Activated T-cell treated with anti-CD3 and anti-CD28 coated beads, Interleukin-2, amount 50 U/mL, for 72 hours (primary cell): ENCODE measurements around the gene CATSPER1. TPM values are rescaled to one million over a fixed set of nuclear protein-coding genes. Genes with fewer than 3 reads are reported as not detected.

Experiments used
- ATAC-seq, 2 donors: fragments of 150-1000 bp; cut with Tn5 transposase; replicated peaks in 1 of 2; 2 replicates each; pipeline ENCODE4 v1.10.0; 2021; ENCODE audit warnings: moderate library complexity in 2 of 2, mild to moderate bottlenecking in 1 of 2
- DNase-seq, 2 donors: peaks; one replicate each; pipeline ENCODE4 v3.0.0; 2021 to 2022; ENCODE audit warnings: mixed read lengths in 1 of 2
- H3K27ac Mint-ChIP-seq: one replicate; pipeline ENCODE4 v1.8.0; 2022; ENCODE audit warnings: mild to moderate bottlenecking, moderate library complexity, mixed read lengths
- H3K27me3 Mint-ChIP-seq: one replicate; pipeline ENCODE4 v1.8.0; 2022; ENCODE audit warnings: low read depth, mixed read lengths
- H3K36me3 Mint-ChIP-seq, 2 donors: one replicate each; pipeline ENCODE4 v1.8.0; 2022; ENCODE audit warnings: mixed read lengths in 2 of 2, mild to moderate bottlenecking in 1 of 2; ENCODE audit not compliant: insufficient read depth in 2 of 2
- H3K4me1 Mint-ChIP-seq: one replicate; pipeline ENCODE4 v1.8.0; 2022; ENCODE audit warnings: low read depth, mixed read lengths
- H3K4me3 Mint-ChIP-seq, 2 donors: one replicate each; pipeline ENCODE4 v1.8.0; 2022; ENCODE audit warnings: mild to moderate bottlenecking in 2 of 2, mixed read lengths in 2 of 2, moderate library complexity in 2 of 2
- H3K9me3 Mint-ChIP-seq, 2 donors: one replicate each; pipeline ENCODE4 v1.8.0; 2022; ENCODE audit warnings: mixed read lengths in 2 of 2
- total RNA-seq, 2 donors: library from RNA; stranded (reverse); gene quantifications; one replicate each; pipeline ENCODE4 v1.2.3, GENCODE V29; 2022

CATSPER1 gene
- total RNA-seq = under 1 TPM in 1 of 2 donors, not detected in 1; 0.49 TPM

DNA sequence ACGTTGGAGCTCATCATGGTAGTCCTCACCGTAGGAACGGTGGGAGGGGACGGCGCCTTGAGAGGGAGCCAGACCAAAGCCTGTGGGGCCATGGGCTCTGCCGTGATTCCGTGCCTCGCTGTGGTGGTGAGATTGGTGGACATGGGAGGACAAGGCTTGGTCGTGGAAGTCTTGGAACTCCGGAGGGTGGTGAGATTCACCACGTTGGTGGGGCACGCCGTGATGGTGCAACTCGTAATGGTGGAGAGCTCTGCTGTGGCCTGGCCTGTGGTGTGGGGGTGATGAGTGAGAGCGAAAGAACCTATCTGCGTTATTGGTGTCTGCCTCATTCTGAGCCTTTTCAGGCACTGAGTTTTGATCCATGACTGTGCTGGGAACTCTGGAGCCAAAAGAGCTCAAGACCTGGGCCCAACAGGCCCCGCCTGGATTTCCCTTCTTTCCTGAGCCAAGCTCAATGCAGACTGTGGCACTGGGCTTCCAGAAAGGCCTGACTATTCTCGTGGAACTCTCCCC, at the start of gene CATSPER1:
Gene CATSPER1, minus strand, starts transcription at position 463 of the 513 bp plus-strand sequence. Its CDS starts 100 bp downstream, at position 363.
- peaks cover 4% of the 10 kb centered on the region for H3K4me1 Mint-ChIP-seq
- peaks cover 7% of the 10 kb centered on the region for H3K27me3 Mint-ChIP-seq
- ATAC-seq = no peak
- DNase-seq = no peak
- no peak within 1 kb of the TSS for H3K27ac Mint-ChIP-seq
- no peak within 1 kb of the TSS for H3K4me3 Mint-ChIP-seq
- H3K9me3 Mint-ChIP-seq = no peaks in the 10 kb centered on the region
- no peaks in the 10 kb centered on the region for H3K36me3 Mint-ChIP-seq

- DNase-seq = no peak
- no peaks in the 10 kb centered on the region for H3K9me3 Mint-ChIP-seq
- peaks cover 11 to 20% of the 10 kb centered on the region in 2 donors for H3K36me3 Mint-ChIP-seq
- H3K4me3 Mint-ChIP-seq = no peak overlapping the region
- H3K27ac Mint-ChIP-seq = no peak overlapping the region
- H3K27me3 Mint-ChIP-seq = no peaks in the 10 kb centered on the region
- peaks cover 70% of the 10 kb centered on the region for H3K4me1 Mint-ChIP-seq
- ATAC-seq = no peak
These were observed 49.0 kb upstream of the CATSPER1 start for GRCh38 chr11:66075273-66075672.

DNA sequence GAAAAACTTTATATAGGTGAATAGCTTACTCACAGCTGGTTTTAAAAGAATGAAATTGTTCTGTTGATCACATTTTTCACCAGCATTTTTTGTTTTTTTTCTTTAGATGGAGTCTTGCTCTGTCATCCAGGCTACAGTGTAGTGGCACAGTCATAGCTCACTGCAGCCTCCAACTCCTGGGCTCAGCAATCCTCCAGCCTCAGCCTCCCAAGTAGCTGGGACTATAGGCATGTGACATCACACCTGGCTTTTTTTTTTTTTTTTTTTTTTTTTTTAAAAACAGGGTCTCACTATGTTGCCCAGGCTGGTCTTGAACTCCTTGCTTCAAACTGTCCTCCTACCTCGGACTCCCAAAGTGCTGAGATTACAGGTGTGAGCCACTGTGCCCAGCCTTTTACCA, 47.4 kb upstream of the CATSPER1 start:
- no peak for DNase-seq
- Mint-ChIP-seq H3K4me1 (peaks cover 63% of the 10 kb centered on the region), H3K36me3 (peaks cover 12 to 19% of the 10 kb centered on the region in 2 donors), H3K4me3 (peak overlapping the region in 1 of 2 donors; percentile 40), H3K27me3 (no peaks in the 10 kb centered on the region), H3K27ac (peak overlapping the region; percentile 98), H3K9me3 (no peaks in the 10 kb centered on the region)
- no peak for ATAC-seq

- Mint-ChIP-seq H3K4me3 (peak overlapping the region; percentile 92 to 94), H3K9me3 (no peaks in the 10 kb centered on the region), H3K27me3 (no peaks in the 10 kb centered on the region), H3K27ac (peak overlapping the region; percentile 98), H3K36me3 (peaks cover 12 to 19% of the 10 kb centered on the region in 2 donors), H3K4me1 (peaks cover 62% of the 10 kb centered on the region)
- DNase-seq (no peak), ATAC-seq (no peak)
These were observed 46.2 kb upstream of the CATSPER1 start for GRCh38 chr11:66072518-66072917.

- H3K36me3 Mint-ChIP-seq = peaks cover 10 to 22% of the 10 kb centered on the region in 2 donors
- no peaks in the 10 kb centered on the region for H3K9me3 Mint-ChIP-seq
- no peaks in the 10 kb centered on the region for H3K27me3 Mint-ChIP-seq
- peak overlapping the region; percentile 92 to 94 for H3K4me3 Mint-ChIP-seq
- H3K27ac Mint-ChIP-seq = peak overlapping the region; percentile 98
- peaks cover 62% of the 10 kb centered on the region for H3K4me1 Mint-ChIP-seq
- DNase-seq (no peak), ATAC-seq (no peak)
These were observed 45.8 kb upstream of the CATSPER1 start for GRCh38 chr11:66072081-66072480.

DNA sequence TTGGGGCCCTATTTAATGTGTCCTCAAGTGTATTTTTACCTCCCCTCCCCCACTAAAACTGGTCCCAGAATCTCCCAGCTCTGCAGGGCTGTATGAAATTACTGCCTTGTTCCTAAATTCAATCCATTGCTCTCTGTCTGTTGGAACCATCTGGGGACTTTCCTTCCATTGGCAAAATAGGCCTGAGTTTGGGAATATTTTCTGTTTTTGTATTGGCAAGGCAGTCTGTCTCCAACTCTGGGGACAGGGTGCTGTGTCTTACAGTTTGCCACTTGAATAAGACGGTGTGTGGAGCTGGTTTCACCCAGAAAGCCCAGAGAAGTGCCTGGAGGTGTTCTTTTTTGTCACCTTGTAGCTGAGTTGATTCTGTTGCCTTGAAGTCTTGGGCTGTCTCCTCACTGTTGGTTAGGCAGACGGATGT, 45.1 kb upstream of the CATSPER1 start:
- DNase-seq = no peak
- Mint-ChIP-seq H3K27ac (peak overlapping the region; percentile 98), H3K27me3 (no peaks in the 10 kb centered on the region), H3K4me3 (peak overlapping the region; percentile 92 to 94), H3K4me1 (peaks cover 67% of the 10 kb centered on the region), H3K36me3 (peaks cover 9 to 26% of the 10 kb centered on the region in 2 donors), H3K9me3 (no peaks in the 10 kb centered on the region)
- no peak for ATAC-seq

GRCh38 chr11:66070604-66071380, 44.5 kb upstream of the CATSPER1 start:
- no peaks in the 10 kb centered on the region for H3K27me3 Mint-ChIP-seq
- peaks cover 67% of the 10 kb centered on the region for H3K4me1 Mint-ChIP-seq
- H3K9me3 Mint-ChIP-seq = no peaks in the 10 kb centered on the region
- peaks cover 9 to 30% of the 10 kb centered on the region in 2 donors for H3K36me3 Mint-ChIP-seq
- H3K27ac Mint-ChIP-seq = peak overlapping the region; percentile 98
- DNase-seq = peak in 1 of 2 donors; percentile 31
- peak overlapping the region; percentile 92 to 94 for H3K4me3 Mint-ChIP-seq
- peak; percentile 8 to 19 for ATAC-seq

- Mint-ChIP-seq H3K9me3 (peaks cover 0 to 3% of the 10 kb centered on the region in 2 donors), H3K4me3 (peak within 1 kb of the TSS; percentile 92 to 94), H3K4me1 (peaks cover 69% of the 10 kb centered on the region), H3K36me3 (peaks cover 12 to 36% of the 10 kb centered on the region in 2 donors), H3K27ac (peak within 1 kb of the TSS; percentile 98), H3K27me3 (no peaks in the 10 kb centered on the region)
- ATAC-seq (peak; percentile 69 to 78), DNase-seq (peak; percentile 84 to 85)
These were observed 43.7 kb upstream of the CATSPER1 start, which contains the start of gene PACS1 for GRCh38 chr11:66069715-66070603. PACS1 (plus strand) TSS chr11:66070272; CDS start chr11:66070487, 215 bp downstream.

DNA sequence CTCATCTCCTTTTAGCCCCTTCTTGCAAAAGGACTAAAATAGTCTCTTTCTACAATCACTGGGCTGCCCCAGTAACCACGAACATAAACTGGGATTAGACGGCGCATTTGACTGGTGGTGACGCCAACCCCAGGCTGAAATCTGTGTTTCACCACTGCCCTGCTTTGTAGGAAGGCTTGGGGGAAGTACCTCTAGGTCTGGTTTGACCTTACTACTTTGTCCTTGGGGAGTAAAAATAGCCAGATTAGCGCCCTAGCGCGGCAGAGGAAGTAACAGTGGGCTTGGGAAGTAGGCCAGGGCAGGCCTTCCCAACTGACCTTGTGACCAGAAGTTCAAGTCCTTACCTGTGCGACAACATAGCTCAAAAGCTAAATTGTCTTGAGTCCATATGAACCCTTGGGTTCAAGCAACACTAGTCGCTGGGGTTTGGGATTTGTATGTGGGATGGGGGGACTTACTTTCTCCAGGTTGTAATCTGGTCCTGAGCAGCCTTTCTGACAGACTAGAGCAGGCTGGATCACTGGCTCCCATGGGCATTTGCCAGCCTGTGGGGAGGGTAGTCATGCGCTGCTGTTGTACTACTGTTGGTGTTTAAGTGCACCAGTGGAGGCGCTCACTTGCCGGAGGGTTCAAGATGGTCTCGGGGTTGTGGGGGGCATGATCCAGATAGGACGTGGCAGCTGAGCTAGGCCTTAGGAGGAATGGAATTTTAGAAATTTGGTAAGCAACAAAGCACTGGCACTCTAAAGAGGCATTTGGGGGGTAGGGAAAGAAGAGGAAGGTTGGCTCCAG, 42.8 kb upstream of the CATSPER1 start:
- peak overlapping the region; percentile 88 to 89 for H3K4me3 Mint-ChIP-seq
- peaks cover 67% of the 10 kb centered on the region for H3K4me1 Mint-ChIP-seq
- H3K27ac Mint-ChIP-seq = peak overlapping the region; percentile 93
- peak; percentile 42 to 43 for DNase-seq
- peak; percentile 29 to 33 for ATAC-seq
- peaks cover 0 to 3% of the 10 kb centered on the region in 2 donors for H3K9me3 Mint-ChIP-seq
- no peaks in the 10 kb centered on the region for H3K27me3 Mint-ChIP-seq
- peaks cover 14 to 41% of the 10 kb centered on the region in 2 donors for H3K36me3 Mint-ChIP-seq

DNA sequence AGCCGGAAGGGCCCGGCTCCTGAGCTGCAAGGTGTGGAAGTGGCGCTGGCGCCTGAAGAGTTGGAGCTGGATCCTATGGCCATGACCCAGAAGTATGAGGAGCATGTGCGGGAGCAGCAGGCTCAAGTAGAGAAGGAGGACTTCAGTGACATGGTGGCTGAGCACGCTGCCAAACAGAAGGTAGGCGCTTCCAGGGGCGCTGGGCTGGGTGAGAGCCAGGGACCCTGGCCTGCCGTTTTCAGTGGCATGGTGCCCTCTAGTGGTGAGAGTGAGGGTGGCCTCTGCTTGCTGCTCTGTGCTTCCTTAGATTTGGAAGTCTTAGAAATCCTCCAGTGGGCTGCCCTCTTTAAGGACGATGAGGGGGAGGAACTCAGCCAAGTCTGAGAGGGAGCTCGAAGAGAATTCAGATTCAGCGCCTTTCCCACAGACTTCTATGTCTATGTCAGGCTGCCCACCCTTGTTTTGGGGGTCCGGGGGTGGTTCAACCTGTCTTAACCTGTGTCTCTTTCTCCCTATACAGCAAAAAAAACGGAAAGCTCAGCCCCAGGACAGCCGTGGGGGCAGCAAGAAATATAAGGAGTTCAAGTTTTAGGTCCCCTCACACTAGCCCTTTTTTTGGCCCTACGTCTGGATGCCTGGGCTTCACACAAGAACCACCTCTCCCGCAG, 42.0 kb upstream of the CATSPER1 start:
- Mint-ChIP-seq H3K36me3 (peaks cover 15 to 48% of the 10 kb centered on the region in 2 donors), H3K4me1 (peaks cover 67% of the 10 kb centered on the region), H3K4me3 (peak overlapping the region; percentile 61 to 88)

DNA sequence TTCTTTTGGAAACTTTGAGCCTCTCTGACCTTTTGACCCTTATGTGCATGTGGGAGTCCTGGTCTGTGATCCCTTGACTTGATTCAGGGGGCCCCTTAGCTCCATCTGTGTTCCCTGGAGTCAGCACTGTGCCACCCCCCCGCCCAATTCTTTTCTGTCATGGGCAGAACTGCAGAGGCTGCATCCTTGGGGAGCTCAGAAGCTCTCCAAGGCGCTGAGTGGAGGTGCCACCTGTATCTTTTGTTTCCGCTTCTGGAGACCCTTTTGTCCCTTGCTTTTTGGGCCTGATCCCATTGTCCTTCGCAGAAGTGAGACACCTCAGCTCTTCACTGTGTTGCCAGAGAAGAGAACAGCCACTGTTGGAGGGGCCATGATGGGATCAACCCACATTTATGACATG, 41.4 kb upstream of the CATSPER1 start:
- H3K4me1 Mint-ChIP-seq = peaks cover 64% of the 10 kb centered on the region

More for the DNA sequence above, 42.0 kb upstream of the CATSPER1 start:
- peaks cover 0 to 3% of the 10 kb centered on the region in 2 donors for H3K9me3 Mint-ChIP-seq
- peak overlapping the region; percentile 93 for H3K27ac Mint-ChIP-seq
- DNase-seq (peak; percentile 77 to 81), ATAC-seq (peak; percentile 33 to 38)
- no peaks in the 10 kb centered on the region for H3K27me3 Mint-ChIP-seq

More for the DNA sequence above, 41.4 kb upstream of the CATSPER1 start:
- Mint-ChIP-seq H3K9me3 (peaks cover 0 to 3% of the 10 kb centered on the region in 2 donors), H3K36me3 (peaks cover 20 to 50% of the 10 kb centered on the region in 2 donors), H3K27ac (peak overlapping the region; percentile 93), H3K4me3 (peak overlapping the region in 1 of 2 donors; percentile 61), H3K27me3 (no peaks in the 10 kb centered on the region)
- ATAC-seq (no peak), DNase-seq (no peak)
